Dermis microvascular lymphatic vessel endothelial cell (primary cell): ENCODE measurements around the gene KHDRBS2. TPM values are rescaled to one million over a fixed set of nuclear protein-coding genes. Genes with fewer than 3 reads are reported as not detected.

Experiments
- DNase-seq, 2 donors: peaks; one replicate each; pipeline versions ENCODE4 v3.0.0 to v3.0.0-alpha.2; 2010; ENCODE audit warnings: low read depth in 2 of 2
- total RNA-seq: library from RNA; depleted of rRNA; stranded (reverse); fragments of >200 nt; gene quantifications from 2 replicates; pipeline ENCODE4 v1.2.1, GENCODE V29; 2014

Gene KHDRBS2
- not detected in 2 replicates for total RNA-seq

- DNase-seq, result peak in 1 of 2 donors; percentile 5
Measured at GRCh38 chr6:62285612-62286469, at the start of gene KHDRBS2. Gene KHDRBS2 (minus strand): TSS chr6:62286225.

- no peak for DNase-seq
Measured at GRCh38 chr6:62328607-62329006, 42.6 kb upstream of the KHDRBS2 start.

- no peak for DNase-seq
Measured at GRCh38 chr6:62324834-62325233, 38.8 kb upstream of the KHDRBS2 start.

- DNase-seq, result no peak
Measured at GRCh38 chr6:62323818-62324431, 37.9 kb upstream of the KHDRBS2 start.

GRCh38 chr6:62298745-62299392 lies 12.8 kb upstream of the KHDRBS2 start:
- no peak for DNase-seq

GRCh38 chr6:62296541-62296940 lies 10.5 kb upstream of the KHDRBS2 start:
- DNase-seq, result no peak

GRCh38 chr6:62288974-62289373 lies 2.9 kb upstream of the KHDRBS2 start:
- no peak for DNase-seq

GRCh38 chr6:62288562-62288961 lies 2.5 kb upstream of the KHDRBS2 start:
- no peak for DNase-seq

GRCh38 chr6:62286470-62286843 lies 432 bp upstream of the KHDRBS2 start:
- no peak for DNase-seq

- DNase-seq, result no peak
Measured at GRCh38 chr6:62284725-62285124, 1.3 kb downstream of the KHDRBS2 start.

GRCh38 chr6:62283796-62284411 lies 2.1 kb downstream of the KHDRBS2 start:
- peak in 1 of 2 donors; percentile 12 for DNase-seq

GRCh38 chr6:62283365-62283764 lies 2.7 kb downstream of the KHDRBS2 start:
- DNase-seq, result no peak

GRCh38 chr6:62280099-62280498 lies 5.9 kb downstream of the KHDRBS2 start:
- DNase-seq, result no peak

- no peak for DNase-seq
Measured at GRCh38 chr6:62272114-62272513, 13.9 kb downstream of the KHDRBS2 start.

- DNase-seq, result no peak
Measured at GRCh38 chr6:62265906-62266525, 20.0 kb downstream of the KHDRBS2 start.

GRCh38 chr6:62262283-62262682 lies 23.7 kb downstream of the KHDRBS2 start:
- DNase-seq, result no peak

GRCh38 chr6:62246087-62246486 lies 39.9 kb downstream of the KHDRBS2 start:
- no peak for DNase-seq

GRCh38 chr6:62236784-62237183 lies 49.2 kb downstream of the KHDRBS2 start:
- no peak for DNase-seq

- DNase-seq, result no peak
Measured at GRCh38 chr6:62229231-62229630, 56.8 kb downstream of the KHDRBS2 start.

GRCh38 chr6:62217866-62218265 lies 68.2 kb downstream of the KHDRBS2 start:
- no peak for DNase-seq

- no peak for DNase-seq
Measured at GRCh38 chr6:62202078-62202477, 83.9 kb downstream of the KHDRBS2 start.

- no peak for DNase-seq
Measured at GRCh38 chr6:62192593-62192992, 93.4 kb downstream of the KHDRBS2 start.
